Endothelial cell of hepatic sinusoid (primary cell): ENCODE results near the gene TRAK1.

Source experiments
- in situ Hi-C: cut with HindIII; loops from 2 replicates; pipeline ENCODE4 v1.10.0; 2017; ENCODE audit warnings: low sequenced_read_pairs

TRAK1 gene

GRCh38 chr3:42090973-42091731 lies at the start of gene TRAK1:
Gene TRAK1, plus strand, starts transcription at chr3:42091357. Its CDS starts 113 bp downstream, at chr3:42091470.
- in situ Hi-C loops = no loop called here

- in situ Hi-C loops = no loop called here
These were observed 48.4 kb upstream of the TRAK1 start for GRCh38 chr3:42042747-42043098.

- in situ Hi-C loops = no loop called here
These were observed 47.9 kb upstream of the TRAK1 start for GRCh38 chr3:42043099-42043813.

GRCh38 chr3:42045708-42046243 lies 45.4 kb upstream of the TRAK1 start:
- in situ Hi-C loops = loop anchor here (5.0 kb wide), 1 partner anchor 33 kb away; no protein-coding TSS in a partner anchor

GRCh38 chr3:42048526-42048925 lies 42.6 kb upstream of the TRAK1 start:
- in situ Hi-C loops = loop anchor here (5.0 kb wide), 1 partner anchor 36 kb away; no protein-coding TSS in a partner anchor

- in situ Hi-C loops = no loop called here
These were observed 41.0 kb upstream of the TRAK1 start for GRCh38 chr3:42050126-42050525.

GRCh38 chr3:42051384-42052131 lies 39.6 kb upstream of the TRAK1 start:
- in situ Hi-C loops = no loop called here

GRCh38 chr3:42052132-42052483 lies 39.0 kb upstream of the TRAK1 start:
- in situ Hi-C loops = no loop called here

GRCh38 chr3:42052484-42053351 lies 38.4 kb upstream of the TRAK1 start:
- in situ Hi-C loops = no loop called here

- in situ Hi-C loops = no loop called here
These were observed 37.7 kb upstream of the TRAK1 start for GRCh38 chr3:42053476-42053875.

GRCh38 chr3:42055291-42055690 lies 35.9 kb upstream of the TRAK1 start:
- in situ Hi-C loops = no loop called here

- in situ Hi-C loops = no loop called here
These were observed 34.3 kb upstream of the TRAK1 start for GRCh38 chr3:42056840-42057239.

GRCh38 chr3:42057561-42058211 lies 33.5 kb upstream of the TRAK1 start:
- in situ Hi-C loops = no loop called here

- in situ Hi-C loops = no loop called here
These were observed 30.0 kb upstream of the TRAK1 start for GRCh38 chr3:42061025-42061712.

- in situ Hi-C loops = no loop called here
These were observed 29.3 kb upstream of the TRAK1 start for GRCh38 chr3:42061713-42062380.

- in situ Hi-C loops = no loop called here
These were observed 28.7 kb upstream of the TRAK1 start for GRCh38 chr3:42062464-42062863.

- in situ Hi-C loops = no loop called here
These were observed 27.3 kb upstream of the TRAK1 start for GRCh38 chr3:42063888-42064287.

GRCh38 chr3:42066516-42067181 lies 24.5 kb upstream of the TRAK1 start:
- in situ Hi-C loops = no loop called here
